Measurements from ENCODE around the gene NAA38.

DNA sequence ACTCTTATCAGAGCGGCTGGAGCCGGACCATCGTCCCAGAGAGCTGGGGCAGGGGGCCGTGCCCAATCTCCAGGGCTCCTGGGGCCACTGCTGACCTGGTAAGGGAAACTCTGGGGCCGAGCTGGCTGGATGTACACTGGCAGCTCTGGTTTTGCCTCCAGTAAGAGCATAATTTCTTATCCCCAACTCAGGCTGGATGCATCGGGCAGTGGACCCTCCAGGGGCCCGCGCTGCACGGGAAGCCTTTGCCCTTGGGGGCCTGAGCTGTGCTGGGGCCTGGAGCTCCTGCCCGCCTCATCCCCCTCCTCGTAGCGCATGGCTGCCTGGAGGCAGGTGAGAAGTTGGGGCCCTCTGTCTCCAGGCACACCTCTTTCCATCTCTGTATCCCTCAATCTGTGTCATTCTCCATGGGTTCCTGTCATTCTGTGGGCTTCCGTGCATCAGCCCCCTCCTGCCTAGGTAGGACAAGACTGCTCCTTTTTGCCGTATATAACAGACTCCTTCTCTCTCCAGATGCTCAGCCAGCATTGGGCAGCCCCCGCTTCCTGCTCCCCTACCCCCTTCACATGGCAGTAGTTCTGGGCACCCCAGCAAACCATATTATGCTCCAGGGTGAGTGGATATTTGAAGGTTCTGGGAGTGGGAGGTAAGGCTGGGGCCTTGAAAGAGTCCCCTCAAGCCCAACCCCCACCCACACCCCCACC lies 11.8 kb downstream of the NAA38 start:
- TF ChIP-seq, protein P1, sequence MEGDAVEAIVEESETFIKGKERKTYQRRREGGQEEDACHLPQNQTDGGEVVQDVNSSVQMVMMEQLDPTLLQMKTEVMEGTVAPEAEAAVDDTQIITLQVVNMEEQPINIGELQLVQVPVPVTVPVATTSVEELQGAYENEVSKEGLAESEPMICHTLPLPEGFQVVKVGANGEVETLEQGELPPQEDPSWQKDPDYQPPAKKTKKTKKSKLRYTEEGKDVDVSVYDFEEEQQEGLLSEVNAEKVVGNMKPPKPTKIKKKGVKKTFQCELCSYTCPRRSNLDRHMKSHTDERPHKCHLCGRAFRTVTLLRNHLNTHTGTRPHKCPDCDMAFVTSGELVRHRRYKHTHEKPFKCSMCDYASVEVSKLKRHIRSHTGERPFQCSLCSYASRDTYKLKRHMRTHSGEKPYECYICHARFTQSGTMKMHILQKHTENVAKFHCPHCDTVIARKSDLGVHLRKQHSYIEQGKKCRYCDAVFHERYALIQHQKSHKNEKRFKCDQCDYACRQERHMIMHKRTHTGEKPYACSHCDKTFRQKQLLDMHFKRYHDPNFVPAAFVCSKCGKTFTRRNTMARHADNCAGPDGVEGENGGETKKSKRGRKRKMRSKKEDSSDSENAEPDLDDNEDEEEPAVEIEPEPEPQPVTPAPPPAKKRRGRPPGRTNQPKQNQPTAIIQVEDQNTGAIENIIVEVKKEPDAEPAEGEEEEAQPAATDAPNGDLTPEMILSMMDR (IDR thresholded peaks at IDR 0.05) = no peak
- TF ChIP-seq EP300 (IDR thresholded peaks at IDR 0.05) = no peak
- no peak for TF ChIP-seq POLR2A (IDR thresholded peaks at IDR 0.05)

All from upper lobe of left lung (tissue), 4 donors.